GM18951 (cell line): ENCODE measurements around the gene ZNF436.
"Not testable (repeated sequence)": the region's sequence is repeated elsewhere in the genome, so short reads cannot be mapped to it uniquely, and the experiment has no call there.

Experiments used
- POLR2A ChIP-seq: IDR thresholded peaks from 4 replicates; pipeline ENCODE4 v1.6.1; 2011; ENCODE audit warnings: mild to moderate bottlenecking; ENCODE audit not compliant: insufficient read length, insufficient read depth; ENCODE audit errors: extremely low read depth
- in situ Hi-C: fragments of 300-500 bp; cut with MboI; formaldehyde crosslinking; loops from one replicate; pipeline ENCODE4 v1.12.0; 2022; ENCODE audit warnings: low sequenced_read_pairs, mixed read lengths, inconsistent platforms; ENCODE audit not compliant: unreplicated experiment

ZNF436 gene

DNA sequence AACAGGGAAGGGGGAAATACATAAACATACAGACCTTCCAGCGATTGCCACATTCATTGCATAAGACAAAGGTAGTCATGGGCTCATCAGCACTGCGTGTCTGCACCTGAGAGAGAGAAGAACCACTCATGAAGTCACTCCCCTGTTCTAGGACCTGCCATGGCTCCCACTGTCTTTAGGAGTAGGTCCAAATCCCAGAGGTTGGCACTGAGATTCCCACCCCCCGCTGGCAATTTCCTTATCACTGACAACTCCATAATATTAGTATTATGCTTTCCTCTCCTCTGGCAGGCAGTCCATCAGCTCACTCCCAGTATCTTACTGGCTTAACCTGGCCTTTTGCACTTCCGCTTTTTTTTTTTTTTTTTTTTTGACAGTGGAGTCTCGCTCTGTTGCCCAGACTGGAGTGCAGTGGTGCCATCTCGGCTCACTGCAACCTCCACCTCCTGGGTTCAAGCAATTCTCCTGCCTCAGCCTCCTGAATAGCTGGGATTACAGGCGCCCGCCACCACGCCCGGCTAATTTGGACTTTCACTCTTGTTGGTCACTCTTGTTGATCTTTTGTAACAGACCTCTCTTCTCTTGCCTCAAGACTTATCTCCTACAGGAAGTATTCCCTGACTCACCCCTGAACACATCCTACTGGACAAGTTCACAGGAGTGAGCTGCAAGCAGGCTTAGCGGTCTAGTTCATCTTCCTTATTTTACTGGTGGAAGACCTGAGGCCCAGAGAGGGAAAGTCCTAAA, 14.8 kb upstream of the ZNF436 start:
- in situ Hi-C loops, result no loop called here
- no peak for TF ChIP-seq POLR2A

DNA sequence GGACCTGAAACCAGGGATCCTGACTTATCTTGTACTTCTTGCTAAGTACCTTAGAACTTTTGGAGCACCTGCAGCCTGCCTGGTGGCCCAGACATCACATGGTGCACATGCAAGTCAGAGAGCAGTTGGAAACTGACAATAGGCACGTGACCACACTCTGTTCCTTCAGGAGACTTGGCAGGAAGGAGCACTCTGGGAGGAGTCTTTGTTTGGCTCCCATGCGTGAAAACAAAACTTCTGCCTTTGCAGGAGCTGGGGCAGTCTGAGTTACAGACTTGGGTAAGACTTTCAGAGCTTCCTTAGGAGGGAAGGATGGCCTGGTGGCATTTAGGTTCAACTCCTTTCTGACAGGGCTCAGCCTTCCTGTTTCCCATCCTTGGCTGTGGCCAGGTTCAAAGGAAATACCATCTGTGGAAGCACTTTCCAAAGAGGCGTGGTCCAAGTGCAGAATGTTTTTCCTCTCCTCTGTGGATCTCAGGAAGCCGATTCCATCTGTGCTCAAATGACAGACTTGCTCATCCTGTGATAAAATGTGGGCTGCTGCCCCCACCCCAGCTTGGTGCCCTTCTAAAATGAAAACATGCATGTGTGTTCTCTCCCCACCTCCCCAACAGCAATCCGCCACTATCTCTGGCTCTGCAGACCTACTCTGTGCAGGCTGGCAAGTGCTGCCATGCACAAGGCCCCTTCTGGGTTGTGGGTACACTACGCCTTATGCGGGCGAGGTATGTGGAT, 14.1 kb upstream of the ZNF436 start:
- in situ Hi-C loops, result no loop called here
- no peak for TF ChIP-seq POLR2A

DNA sequence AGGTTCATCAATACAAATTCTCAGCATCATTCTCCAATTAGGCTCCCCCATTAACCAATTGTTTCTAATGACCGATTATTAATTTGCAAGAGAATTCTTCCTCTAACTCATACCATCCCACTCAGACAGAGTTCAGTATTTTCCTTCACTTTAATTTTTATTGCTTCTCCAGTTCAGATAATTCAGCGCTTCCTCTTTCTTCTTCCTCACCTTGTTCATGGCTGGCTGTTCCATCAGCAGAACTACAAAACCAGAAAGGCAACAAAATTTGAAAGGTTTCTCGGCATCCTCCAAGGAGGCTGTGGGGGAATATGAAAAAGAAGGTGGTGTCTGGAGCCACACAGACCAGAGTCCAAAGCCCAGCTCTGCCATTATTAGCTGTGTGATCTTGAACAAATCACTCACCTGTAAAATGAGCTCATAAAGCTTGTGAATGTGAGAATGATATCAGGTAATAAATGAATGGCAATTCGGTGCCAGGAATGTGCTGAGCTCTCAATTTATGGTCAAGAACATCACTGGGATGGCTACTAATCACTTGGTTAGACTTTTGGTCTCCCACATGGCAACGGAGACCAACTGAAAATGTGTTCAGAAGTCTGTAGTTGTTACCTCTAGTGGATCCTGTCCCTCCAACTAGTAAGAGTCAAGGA, 11.7 kb upstream of the ZNF436 start:
- no peak for TF ChIP-seq POLR2A
- in situ Hi-C loops, result no loop called here

DNA sequence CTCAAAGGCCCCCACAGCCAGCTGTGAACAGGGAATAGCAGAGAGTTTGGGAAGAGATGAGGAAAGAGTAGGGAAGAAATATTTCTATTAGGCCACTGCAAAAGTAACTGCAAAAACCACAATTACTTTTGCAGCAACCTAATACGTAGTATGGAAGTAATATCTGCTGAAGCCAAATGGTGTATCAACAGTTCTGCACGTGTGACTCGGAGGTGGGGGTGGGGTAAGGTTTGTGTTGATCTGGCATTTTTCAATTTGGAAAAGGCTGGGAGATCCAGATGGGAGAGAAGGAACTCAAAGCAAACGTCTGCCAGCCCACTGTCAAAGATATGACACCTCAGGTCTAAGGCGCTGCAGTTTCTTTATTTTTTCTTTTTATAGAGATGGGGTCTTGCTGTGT, 11.1 kb upstream of the ZNF436 start:
- TF ChIP-seq POLR2A, result no peak
- in situ Hi-C loops, result no loop called here

DNA sequence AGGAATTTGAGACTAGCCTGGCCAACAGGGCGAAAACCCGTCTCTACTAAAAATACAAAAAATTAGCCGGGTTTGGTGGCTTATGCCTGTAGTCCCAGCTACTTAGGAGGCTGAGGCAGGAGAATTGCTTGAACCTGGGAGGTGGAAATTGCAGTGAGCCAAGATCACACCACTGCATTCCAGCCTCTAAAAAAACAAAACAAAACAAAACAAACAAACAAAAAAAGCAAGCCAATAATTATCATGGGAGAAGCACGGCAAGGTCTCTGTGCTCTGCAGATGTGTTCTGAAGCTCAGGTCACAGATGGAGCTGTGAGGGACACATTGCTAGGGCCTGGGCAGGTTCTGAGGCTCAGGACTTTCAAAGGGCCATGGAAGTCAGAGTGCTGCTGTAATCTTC, 10.6 kb upstream of the ZNF436 start:
- in situ Hi-C loops, result not testable (repeated sequence)

DNA sequence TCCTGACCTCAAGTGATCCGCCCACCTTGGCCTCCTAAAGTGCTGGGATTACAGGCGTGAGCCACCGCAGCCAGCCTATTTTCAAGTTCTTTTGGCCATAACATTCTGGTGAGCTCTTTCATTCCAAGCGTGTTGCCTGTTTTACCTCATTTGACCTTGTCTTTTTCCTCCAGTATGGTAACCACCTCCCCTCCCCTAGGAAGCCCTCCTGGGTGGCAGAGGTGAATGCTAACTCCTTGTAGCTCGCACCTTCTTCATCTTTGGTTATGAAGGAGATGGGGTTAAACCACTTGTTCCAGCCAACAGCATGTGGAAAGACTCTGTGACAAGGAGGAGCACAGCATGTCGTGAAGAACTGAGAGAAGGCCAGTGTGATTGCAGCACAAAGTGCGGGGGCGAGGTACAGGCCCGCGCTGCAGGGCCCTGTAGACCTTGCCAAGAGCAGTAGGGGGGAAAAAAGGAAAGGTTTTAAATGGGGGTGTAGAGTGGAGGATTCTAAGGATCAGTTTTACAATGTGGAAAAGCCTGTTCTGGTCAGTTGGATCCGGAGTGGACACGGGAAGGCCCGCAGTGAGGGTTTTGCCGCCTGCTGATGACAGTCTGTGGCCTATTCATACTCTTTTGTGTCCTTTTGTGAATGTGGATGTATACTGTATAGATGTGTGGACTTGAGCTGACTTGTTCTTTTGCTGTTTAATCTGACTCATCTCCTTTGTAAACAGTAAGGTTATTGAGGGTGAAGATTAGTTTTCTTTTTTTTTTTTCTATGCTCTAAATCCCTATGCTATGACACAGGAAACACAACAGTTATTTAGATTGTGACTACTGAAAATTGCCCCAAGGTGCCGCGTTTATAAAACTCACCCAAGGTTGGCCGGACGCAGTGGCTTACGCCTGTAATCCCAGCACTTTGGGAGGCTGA, 7.5 kb upstream of the ZNF436 start:
- in situ Hi-C loops, result no loop called here
- TF ChIP-seq POLR2A, result no peak

DNA sequence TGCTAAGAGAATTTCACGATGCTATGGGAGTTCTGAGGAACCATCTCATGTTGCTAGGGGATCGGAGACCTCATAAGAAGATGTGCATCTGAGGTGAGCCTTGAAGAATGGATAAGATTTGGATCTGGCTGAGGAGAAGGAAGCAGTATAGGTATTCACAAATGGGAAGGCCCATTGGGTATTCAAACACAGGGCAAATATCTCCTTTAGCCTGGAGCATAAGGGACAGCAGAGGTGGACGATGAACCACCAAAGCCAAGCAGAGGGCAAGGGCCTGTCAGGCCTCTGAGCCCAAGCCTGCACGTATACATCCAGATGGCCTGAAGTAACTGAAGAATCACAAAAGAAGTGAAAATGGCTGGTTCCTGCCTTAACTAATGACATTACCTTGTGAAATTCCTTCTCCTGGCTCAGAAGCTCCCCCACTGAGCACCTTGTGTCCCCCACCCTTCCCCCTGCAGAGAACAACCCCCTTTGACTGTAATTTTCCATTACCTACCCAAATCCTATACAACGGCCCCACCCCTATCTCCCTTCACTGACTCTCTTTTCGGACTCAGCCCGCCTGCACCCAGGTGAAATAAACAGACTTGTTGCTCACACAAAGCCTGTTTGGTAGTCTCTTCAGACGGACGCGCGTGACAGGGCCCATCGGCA, 4.6 kb upstream of the ZNF436 start:
- in situ Hi-C loops, result not testable (repeated sequence)

DNA sequence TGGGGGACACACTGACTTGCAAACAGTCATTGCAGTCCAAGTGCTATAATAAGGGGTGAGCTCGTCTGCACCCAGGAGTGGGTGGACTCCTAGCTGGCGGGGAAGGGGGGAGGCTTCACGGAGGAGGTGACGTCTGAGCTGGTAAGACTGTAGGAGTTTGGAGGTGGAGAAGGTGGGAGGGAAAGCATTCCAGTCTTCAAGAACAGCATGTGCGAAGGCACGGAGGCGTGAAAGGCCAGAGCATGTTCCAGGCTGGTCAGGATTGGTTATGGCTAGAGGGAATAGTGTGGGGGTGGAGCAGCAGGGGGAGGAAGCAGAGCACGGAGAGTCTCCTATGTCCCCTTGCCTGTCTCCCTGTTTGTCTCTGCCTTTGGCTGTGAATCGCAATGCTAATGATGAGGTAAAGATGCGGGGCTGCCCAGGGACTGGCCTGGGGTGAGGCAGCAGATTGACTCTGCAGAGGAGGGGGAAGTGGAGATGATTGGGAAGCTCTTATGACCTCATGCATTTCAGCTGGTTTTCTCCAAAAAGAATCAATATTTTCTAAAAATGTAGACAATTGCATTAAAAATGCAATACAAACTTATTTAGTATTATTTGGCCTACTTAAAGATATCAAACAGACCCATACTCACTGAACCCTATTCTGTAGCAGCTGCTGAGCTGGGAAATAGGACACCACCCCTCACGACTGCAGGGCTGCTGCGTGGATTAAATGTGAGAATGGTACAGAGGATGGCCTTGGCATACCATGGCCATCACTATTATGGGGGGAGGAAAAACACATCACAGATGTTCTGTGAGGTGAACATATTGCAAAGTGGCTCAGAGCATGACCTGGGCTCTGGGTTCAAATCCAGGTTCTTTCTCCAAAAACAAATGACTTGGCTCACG, 2.6 kb upstream of the ZNF436 start:
- no peak for TF ChIP-seq POLR2A
- in situ Hi-C loops, result no loop called here

DNA sequence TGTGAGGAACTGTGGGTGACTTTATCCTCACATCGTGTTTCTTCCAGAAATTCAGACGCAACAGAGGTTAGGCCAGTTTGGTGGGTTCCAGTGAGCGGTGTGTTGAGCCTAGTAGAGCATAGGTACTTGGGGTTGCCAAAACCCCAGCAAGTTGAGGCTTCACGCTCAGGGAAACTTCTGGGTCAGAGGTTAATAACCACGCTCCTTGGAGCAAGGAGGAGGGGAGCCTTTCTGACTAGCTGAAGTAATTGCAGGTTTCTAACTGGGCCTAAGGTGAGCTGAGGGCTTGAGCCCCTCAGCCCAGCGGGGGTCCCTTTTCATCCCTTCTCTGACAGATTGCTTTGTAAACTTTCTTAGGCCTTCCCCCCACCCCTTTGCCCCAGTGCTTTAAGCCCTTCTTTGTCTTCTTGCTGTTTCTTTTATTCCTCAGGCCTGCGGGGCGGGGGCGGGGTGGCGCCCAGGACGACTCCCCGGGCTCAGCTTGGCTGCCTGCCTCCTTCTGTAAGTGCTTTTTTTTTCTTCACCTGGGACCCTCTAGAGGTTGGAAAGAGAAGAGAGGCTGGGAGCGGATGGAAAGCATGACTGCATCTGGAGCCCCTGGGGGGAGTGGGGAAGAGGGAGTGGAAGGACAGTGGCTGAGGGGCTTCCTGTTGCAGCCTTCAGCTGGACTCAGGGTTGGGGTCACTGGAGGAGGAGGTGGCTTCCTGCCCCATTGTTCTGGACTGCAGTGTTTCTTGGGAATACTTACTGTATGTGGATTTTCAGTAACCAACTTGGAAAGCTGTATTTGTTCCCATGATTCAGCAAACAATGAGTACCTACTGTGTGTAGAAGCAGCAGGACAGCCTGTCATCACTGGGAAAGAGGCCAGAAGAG, 1.3 kb upstream of the ZNF436 start:
- in situ Hi-C loops, result no loop called here
- TF ChIP-seq POLR2A, result no peak

DNA sequence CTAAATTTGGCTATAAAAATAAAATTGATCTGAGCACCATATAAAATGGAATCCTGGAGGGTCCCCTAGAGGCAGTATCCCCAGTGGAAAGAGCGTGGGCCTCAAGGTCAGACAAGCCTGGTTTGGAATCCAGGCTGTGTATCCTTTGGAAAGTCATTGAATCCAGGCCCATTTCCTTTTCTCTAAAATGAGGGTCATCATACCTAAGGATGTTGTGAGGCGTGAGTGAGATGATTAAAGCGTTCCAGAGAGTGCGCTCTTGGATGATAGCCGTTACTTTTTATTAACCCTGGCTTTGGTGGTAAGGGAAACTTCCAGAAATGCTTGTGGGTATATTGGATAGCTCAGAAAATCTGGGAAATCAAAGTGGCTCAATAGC, 683 bp upstream of the ZNF436 start:
- in situ Hi-C loops, result no loop called here
- no peak for TF ChIP-seq POLR2A
